NCI-H1694 treated with DMSO at 0.1 percent for 48 hours (cell line): ENCODE results near the gene ACAP2.

Source experiments
- DNase-seq: peaks from one replicate; lab custom pipeline; 2025; lab: John Stamatoyannopoulos, UW

Gene ACAP2

GRCh38 chr3:195286115-195286872 is 156.5 kb downstream of the ACAP2 start:
- no peak for DNase-seq

GRCh38 chr3:195285372-195285771 is 157.4 kb downstream of the ACAP2 start:
- DNase-seq: no peak

- no peak for DNase-seq
Observed at GRCh38 chr3:195284842-195285241, 158.0 kb downstream of the ACAP2 start.

- no peak for DNase-seq
Observed at GRCh38 chr3:195282961-195283360, 159.9 kb downstream of the ACAP2 start.

GRCh38 chr3:195274259-195274966 is 168.4 kb downstream of the ACAP2 start:
- no peak for DNase-seq

GRCh38 chr3:195271410-195272243 is 171.2 kb downstream of the ACAP2 start:
- peak; percentile 93 for DNase-seq

- DNase-seq: peak; percentile 93
Observed at GRCh38 chr3:195270817-195271409, 171.9 kb downstream of the ACAP2 start, which contains the start of gene XXYLT1. Gene XXYLT1, minus strand, starts transcription at chr3:195271159. Its CDS starts 101 bp downstream, at chr3:195271058.

GRCh38 chr3:195270079-195270816 is 172.6 kb downstream of the ACAP2 start:
- peak; percentile 34 for DNase-seq

GRCh38 chr3:195269375-195270078 is 173.3 kb downstream of the ACAP2 start:
- DNase-seq: no peak

GRCh38 chr3:195268576-195269309 is 174.1 kb downstream of the ACAP2 start:
- DNase-seq: no peak

GRCh38 chr3:195267096-195267495 is 175.7 kb downstream of the ACAP2 start:
- DNase-seq: no peak

GRCh38 chr3:195266428-195266827 is 176.4 kb downstream of the ACAP2 start:
- no peak for DNase-seq

GRCh38 chr3:195265363-195265976 is 177.3 kb downstream of the ACAP2 start:
- no peak for DNase-seq

- no peak for DNase-seq
Observed at GRCh38 chr3:195263925-195264600, 178.8 kb downstream of the ACAP2 start.

- DNase-seq: no peak
Observed at GRCh38 chr3:195263193-195263924, 179.5 kb downstream of the ACAP2 start.

GRCh38 chr3:195261925-195262324 is 180.9 kb downstream of the ACAP2 start:
- DNase-seq: no peak

GRCh38 chr3:195260280-195260905 is 182.4 kb downstream of the ACAP2 start:
- DNase-seq: no peak
